Activated T-helper 1 cell treated with anti-CD3 and anti-CD28 coated beads, Interleukin-12 subunit alpha, Interleukin-12 subunit beta, Interleukin-2, Interleukin-4 antibody, amounts not matched to agents 30 ng/mL and 10 ng/mL and 1 ng/mL, durations not matched to agents 14 hours and 24 hours and 36 hours (primary cell): Measurements from ENCODE around the gene LZTS2. TPM values are rescaled to one million over a fixed set of nuclear protein-coding genes. Genes with fewer than 3 reads are reported as not detected.

ENCODE experiments used
- DNase-seq: peaks from one replicate; pipeline ENCODE4 v3.0.0; 2021; ENCODE audit warnings: low spot score
- H3K27ac Mint-ChIP-seq: one replicate; pipeline ENCODE4 v1.8.0; 2021; ENCODE audit warnings: mild to moderate bottlenecking, mixed read lengths
- H3K27me3 Mint-ChIP-seq: one replicate; pipeline ENCODE4 v1.8.0; 2022; ENCODE audit warnings: mild to moderate bottlenecking, moderate library complexity, mixed read lengths; ENCODE audit not compliant: insufficient read depth
- H3K36me3 Mint-ChIP-seq: one replicate; pipeline ENCODE4 v1.8.0; 2021; ENCODE audit warnings: low read depth, mixed read lengths
- H3K4me1 Mint-ChIP-seq: one replicate; pipeline ENCODE4 v1.8.0; 2021; ENCODE audit warnings: low read depth, mixed read lengths
- H3K4me3 Mint-ChIP-seq: one replicate; pipeline ENCODE4 v1.8.0; 2021; ENCODE audit warnings: mild to moderate bottlenecking, moderate library complexity, mixed read lengths
- H3K9me3 Mint-ChIP-seq: one replicate; pipeline ENCODE4 v1.8.0; 2021; ENCODE audit warnings: mixed read lengths
- intact Hi-C: fragments of 100-400 bp; cut with micrococcal nuclease; formaldehyde crosslinking; loops from one replicate; pipeline ENCODE4 v1.15.1; 2024
- total RNA-seq: library from RNA; stranded (reverse); gene quantifications from 2 replicates; pipeline ENCODE4 v1.2.3, GENCODE V29; 2022

LZTS2 gene
- total RNA-seq, 1 donor from 2014 or later = 22.3 TPM

- Mint-ChIP-seq H3K27me3 (peaks cover 2% of the 10 kb centered on the region), H3K36me3 (peaks cover 4% of the 10 kb centered on the region), H3K4me3 (no peak overlapping the region), H3K9me3 (no peaks in the 10 kb centered on the region), H3K27ac (no peak overlapping the region), H3K4me1 (peaks cover 3% of the 10 kb centered on the region)
- intact Hi-C loops = no loop called here
- DNase-seq = no peak
Measured at GRCh38 chr10:101005869-101006567, 6.4 kb downstream of the LZTS2 start.

GRCh38 chr10:101006593-101007098 is 7.0 kb downstream of the LZTS2 start:
- Mint-ChIP-seq H3K4me1 (no peaks in the 10 kb centered on the region), H3K36me3 (peaks cover 2% of the 10 kb centered on the region), H3K9me3 (no peaks in the 10 kb centered on the region), H3K27ac (no peak overlapping the region), H3K27me3 (no peaks in the 10 kb centered on the region), H3K4me3 (no peak overlapping the region)
- intact Hi-C loops = no loop called here
- no peak for DNase-seq

- Mint-ChIP-seq H3K4me3 (no peak overlapping the region), H3K4me1 (no peaks in the 10 kb centered on the region), H3K36me3 (peaks cover 2% of the 10 kb centered on the region), H3K9me3 (no peaks in the 10 kb centered on the region), H3K27me3 (no peaks in the 10 kb centered on the region), H3K27ac (no peak overlapping the region)
- intact Hi-C loops = no loop called here
- no peak for DNase-seq
Measured at GRCh38 chr10:101007099-101007711, 7.6 kb downstream of the LZTS2 start.

DNA sequence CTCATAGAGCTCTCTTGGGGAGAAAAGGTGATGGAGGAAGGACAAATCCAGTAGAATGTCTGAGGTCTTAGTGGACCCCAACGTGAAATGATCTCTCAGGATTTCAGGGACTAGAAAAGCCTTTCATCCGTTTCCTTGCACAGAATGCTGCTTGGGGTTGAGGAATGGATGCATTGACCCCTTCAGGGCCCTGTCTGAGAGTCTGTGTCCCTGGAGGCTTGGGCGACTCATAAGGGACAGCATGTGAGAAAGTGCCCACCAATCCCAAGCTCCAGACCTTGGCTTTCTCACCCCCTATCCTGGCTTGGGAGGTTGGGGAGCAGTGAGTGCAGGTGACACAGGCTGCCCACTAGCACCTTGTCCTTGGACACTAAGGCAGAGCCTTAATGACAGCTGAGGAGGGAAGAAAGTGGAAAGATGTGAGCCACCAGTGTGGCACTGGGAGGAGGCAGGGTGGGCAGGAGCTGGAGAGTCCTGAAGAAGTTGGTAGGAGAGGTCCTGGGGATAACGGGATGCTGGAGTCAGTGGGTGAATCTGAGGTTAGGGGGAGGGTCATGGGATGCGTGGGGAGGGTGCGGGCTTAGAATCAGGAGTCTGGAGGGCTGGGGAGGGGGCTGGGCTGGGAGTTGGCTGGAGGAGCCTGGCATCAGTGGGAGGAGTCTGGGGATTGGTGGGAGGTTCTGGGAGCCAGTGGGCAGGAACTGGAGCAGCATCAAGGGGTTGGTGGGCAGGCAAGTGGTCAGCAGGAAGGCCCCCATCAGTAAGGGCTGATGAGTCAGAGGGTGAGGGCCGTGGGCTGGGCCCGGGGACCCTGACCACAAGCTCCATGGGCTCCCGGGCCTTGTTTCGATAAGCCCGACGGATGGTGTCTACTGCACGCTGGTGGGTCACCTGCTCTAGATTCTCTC is 8.6 kb downstream of the LZTS2 start:
- Mint-ChIP-seq H3K27me3 (peaks cover 2% of the 10 kb centered on the region), H3K36me3 (peaks cover 2% of the 10 kb centered on the region), H3K4me1 (peaks cover 6% of the 10 kb centered on the region), H3K9me3 (no peaks in the 10 kb centered on the region), H3K27ac (no peak overlapping the region), H3K4me3 (no peak overlapping the region)
- intact Hi-C loops = no loop called here
- no peak for DNase-seq

DNA sequence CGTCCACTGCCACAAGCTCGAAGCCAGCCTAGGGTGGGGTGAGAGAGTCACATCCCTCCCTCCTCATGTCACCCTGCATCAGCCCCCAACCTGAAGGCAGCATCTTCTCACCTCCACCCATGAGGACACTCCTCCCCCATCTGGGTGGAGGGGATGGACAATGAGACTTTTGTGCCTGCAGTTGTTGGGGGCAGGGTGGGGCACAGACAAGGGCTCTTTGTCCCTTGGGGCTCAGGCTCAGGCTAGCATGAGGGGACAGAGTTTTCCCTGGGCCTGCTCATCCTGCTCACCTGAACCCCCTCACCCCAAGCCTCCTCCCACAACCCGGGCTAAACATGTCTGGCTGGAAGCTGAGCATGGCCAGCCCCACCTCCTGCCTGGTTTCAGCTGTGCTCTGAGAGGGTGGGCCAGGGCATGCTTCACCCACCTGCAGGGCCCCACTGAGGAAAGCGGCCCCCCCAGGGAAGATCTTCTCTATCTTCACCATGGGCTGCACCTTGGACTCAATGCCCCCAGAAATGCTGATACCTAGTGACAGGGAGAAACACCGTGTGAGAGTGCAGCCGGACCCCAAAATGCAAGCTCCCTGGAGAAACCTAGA is 9.3 kb downstream of the LZTS2 start:
- H3K4me1 Mint-ChIP-seq = peaks cover 10% of the 10 kb centered on the region
- peaks cover 6% of the 10 kb centered on the region for H3K27me3 Mint-ChIP-seq
- no peaks in the 10 kb centered on the region for H3K9me3 Mint-ChIP-seq
- no peak overlapping the region for H3K4me3 Mint-ChIP-seq
- H3K27ac Mint-ChIP-seq = no peak overlapping the region
- intact Hi-C loops = no loop called here
- DNase-seq = no peak
- peaks cover 2% of the 10 kb centered on the region for H3K36me3 Mint-ChIP-seq

DNA sequence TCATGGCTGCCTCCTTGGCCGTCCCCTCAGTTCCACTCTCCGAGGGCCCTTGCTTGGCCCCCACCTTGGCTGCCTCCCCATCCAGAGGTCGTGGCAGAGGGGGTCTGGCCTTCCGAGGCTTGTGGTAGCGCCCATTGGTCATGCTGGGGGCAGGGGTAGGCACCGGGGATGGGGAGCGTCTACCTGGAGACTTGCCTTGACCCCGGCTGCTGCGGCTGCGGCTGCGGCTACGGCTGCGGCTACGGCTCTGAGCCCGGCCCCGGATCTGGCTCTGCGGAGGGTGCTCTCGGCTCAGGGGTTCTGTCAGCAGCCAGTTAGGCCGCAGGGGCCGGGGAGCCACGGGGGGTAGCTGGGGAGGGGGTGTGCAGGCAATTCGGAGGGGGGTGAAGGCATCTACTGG is 10.7 kb downstream of the LZTS2 start:
- Mint-ChIP-seq H3K4me1 (peaks cover 24% of the 10 kb centered on the region), H3K27me3 (peaks cover 11% of the 10 kb centered on the region), H3K4me3 (no peak overlapping the region), H3K9me3 (no peaks in the 10 kb centered on the region), H3K27ac (no peak overlapping the region), H3K36me3 (peaks cover 2% of the 10 kb centered on the region)
- DNase-seq = no peak
- intact Hi-C loops = loop anchor here (5.0 kb wide), 1 partner anchor 448 kb away; no protein-coding TSS in a partner anchor

- H3K9me3 Mint-ChIP-seq = no peaks in the 10 kb centered on the region
- peaks cover 27% of the 10 kb centered on the region for H3K4me1 Mint-ChIP-seq
- no peak overlapping the region for H3K27ac Mint-ChIP-seq
- intact Hi-C loops = loop anchor here (2.0 to 5.0 kb wide), 2 partner anchors 99 to 449 kb away; partner anchors contain the start of gene SLF2
- H3K27me3 Mint-ChIP-seq = peaks cover 18% of the 10 kb centered on the region
- DNase-seq = no peak
- no peaks in the 10 kb centered on the region for H3K36me3 Mint-ChIP-seq
- no peak overlapping the region for H3K4me3 Mint-ChIP-seq
Measured at GRCh38 chr10:101011517-101012423, 12.2 kb downstream of the LZTS2 start.

DNA sequence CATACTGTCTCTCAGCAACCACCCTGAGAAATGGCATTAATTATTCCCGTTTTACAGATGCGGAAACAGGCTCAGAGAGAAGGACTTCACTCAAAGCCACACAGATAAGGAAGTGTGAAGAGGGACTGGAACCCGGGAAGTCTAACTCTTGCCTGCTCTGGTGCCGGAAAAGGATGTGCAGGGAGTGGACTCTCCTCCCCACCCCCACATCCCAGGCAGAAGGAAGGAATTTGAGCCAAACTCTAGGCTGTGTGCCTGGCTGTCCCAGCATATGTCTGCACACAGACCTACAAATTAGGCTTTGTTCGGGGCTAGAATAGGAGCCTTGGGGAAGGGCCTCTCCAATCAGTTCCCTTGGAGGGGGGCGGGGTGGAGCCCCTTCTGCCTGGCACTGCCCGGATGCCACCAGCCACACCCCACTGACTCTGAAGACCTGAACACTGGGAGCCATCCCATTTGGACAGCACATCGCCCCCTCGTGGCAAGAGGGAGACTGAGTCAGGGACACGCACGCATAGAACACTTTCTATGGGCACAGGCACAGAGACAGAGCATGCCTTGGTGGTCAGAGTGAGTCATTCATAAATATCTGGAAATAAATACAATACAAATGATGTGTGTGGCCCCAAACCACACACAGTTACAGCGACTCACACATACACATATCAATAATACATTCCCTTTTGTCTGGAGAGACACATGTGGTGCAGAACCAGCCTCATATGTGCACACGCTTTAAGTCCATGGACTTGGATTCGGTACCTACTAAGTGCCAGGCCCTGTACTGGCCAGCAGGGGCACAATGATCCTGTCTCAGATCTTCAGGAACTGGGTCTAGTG is 13.1 kb downstream of the LZTS2 start:
- Mint-ChIP-seq H3K36me3 (no peaks in the 10 kb centered on the region), H3K4me1 (peaks cover 27% of the 10 kb centered on the region), H3K27ac (peak overlapping the region; percentile 64), H3K27me3 (peaks cover 26% of the 10 kb centered on the region), H3K4me3 (no peak overlapping the region), H3K9me3 (no peaks in the 10 kb centered on the region)
- DNase-seq = peak; percentile 58
- intact Hi-C loops = loop anchor here (1.0 to 5.0 kb wide), 5 partner anchors 14 to 450 kb away; partner anchors contain the start of genes PDZD7, SEMA4G, SFXN3 and SLF2

DNA sequence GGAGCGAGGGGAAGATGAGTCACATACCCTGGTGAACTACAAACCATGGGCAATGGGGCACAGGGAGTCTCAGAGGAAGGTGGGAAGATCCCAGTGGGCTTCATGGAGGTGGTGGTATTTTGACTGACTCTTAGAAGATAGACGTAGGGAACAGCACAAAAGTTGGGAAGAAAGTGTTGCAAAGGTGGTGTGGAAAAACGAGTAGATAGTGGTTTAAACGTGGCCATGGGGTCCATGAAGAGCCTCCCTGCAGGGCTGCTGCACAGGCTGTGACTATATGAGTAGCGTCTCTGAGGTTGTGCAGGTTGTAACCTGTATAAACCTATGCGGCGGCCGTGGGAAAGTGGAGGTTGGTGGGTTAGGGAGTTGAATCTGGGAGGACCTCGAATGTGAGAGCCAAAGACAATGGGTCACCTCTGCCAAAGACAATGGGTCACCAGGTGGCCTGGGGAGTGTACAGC is 13.8 kb downstream of the LZTS2 start:
- Mint-ChIP-seq H3K4me3 (no peak overlapping the region), H3K27ac (peak overlapping the region; percentile 64), H3K36me3 (no peaks in the 10 kb centered on the region), H3K4me1 (peaks cover 27% of the 10 kb centered on the region), H3K27me3 (peaks cover 28% of the 10 kb centered on the region), H3K9me3 (no peaks in the 10 kb centered on the region)
- intact Hi-C loops = loop anchor here (1.0 to 5.0 kb wide), 5 partner anchors 15 to 451 kb away; partner anchors contain the start of genes PDZD7, SEMA4G, SFXN3 and SLF2
- DNase-seq = no peak

DNA sequence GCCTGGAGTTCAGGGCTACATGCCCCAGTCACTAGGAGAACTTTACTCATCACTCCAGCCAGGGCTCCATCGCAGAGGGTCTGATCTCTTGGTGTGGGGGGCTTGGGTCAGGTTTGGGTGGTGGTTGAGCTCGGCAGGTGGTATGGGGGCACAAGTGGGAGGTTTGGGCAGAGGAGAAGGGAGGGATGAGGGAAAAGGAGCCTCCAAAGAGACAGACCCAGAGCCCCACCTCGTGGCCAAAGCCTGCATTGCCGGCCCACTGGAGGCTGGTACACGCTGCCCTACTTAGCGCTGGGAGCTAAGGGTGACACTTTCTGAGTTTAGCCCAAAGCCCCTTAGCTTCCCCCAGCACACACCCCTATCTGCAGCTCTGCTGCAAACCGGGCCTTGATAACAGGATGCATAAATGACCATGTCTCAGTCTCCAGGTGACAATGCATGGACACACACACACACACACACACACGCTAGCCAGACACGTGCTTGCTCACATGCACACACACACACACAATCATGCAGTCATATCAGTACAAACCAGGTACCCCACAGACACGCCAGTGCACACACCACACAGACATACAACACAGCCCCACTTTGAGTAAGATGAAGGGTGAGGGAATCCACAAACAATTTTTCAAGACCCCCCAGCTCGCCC is 14.7 kb downstream of the LZTS2 start:
- peaks cover 27% of the 10 kb centered on the region for H3K4me1 Mint-ChIP-seq
- H3K4me3 Mint-ChIP-seq = no peak overlapping the region
- no peaks in the 10 kb centered on the region for H3K9me3 Mint-ChIP-seq
- H3K36me3 Mint-ChIP-seq = no peaks in the 10 kb centered on the region
- peaks cover 34% of the 10 kb centered on the region for H3K27me3 Mint-ChIP-seq
- DNase-seq = peak; percentile 60
- H3K27ac Mint-ChIP-seq = peak overlapping the region; percentile 33
- intact Hi-C loops = loop anchor here (5.0 kb wide), 1 partner anchor 452 kb away; no protein-coding TSS in a partner anchor
